SK-N-SH treated with all-trans-retinoic acid at 6 μM for 48 hours (cell line): ENCODE data around the gene MVB12B.

Experiments
- ISL1 ChIP-seq: fragments of 250-450 bp; sonication (Bioruptor Pico); IDR thresholded peaks from 2 replicates; pipeline ENCODE4 v2.1.2; 2022; ENCODE audit warnings: mild to moderate bottlenecking, moderate library complexity
- TF ChIP-seq, protein P1 (sequence below): fragments of 250-450 bp; sonication (Bioruptor Pico); IDR thresholded peaks from 2 replicates; pipeline ENCODE4 v1.8.0; 2020; ENCODE audit warnings: mild to moderate bottlenecking, moderate library complexity, borderline replicate concordance
- TF ChIP-seq, protein P2 (sequence below): fragments of 250-450 bp; sonication (Bioruptor Pico); IDR thresholded peaks from 2 replicates; pipeline ENCODE4 v1.8.0; 2021; ENCODE audit warnings: low read depth, mild to moderate bottlenecking, moderate library complexity, borderline replicate concordance
- TF ChIP-seq, protein P3 (sequence below): fragments of 250-450 bp; sonication (Bioruptor Pico); IDR thresholded peaks from 2 replicates; pipeline ENCODE4 v1.5.0; 2020; ENCODE audit warnings: mild to moderate bottlenecking, moderate library complexity

DNA sequence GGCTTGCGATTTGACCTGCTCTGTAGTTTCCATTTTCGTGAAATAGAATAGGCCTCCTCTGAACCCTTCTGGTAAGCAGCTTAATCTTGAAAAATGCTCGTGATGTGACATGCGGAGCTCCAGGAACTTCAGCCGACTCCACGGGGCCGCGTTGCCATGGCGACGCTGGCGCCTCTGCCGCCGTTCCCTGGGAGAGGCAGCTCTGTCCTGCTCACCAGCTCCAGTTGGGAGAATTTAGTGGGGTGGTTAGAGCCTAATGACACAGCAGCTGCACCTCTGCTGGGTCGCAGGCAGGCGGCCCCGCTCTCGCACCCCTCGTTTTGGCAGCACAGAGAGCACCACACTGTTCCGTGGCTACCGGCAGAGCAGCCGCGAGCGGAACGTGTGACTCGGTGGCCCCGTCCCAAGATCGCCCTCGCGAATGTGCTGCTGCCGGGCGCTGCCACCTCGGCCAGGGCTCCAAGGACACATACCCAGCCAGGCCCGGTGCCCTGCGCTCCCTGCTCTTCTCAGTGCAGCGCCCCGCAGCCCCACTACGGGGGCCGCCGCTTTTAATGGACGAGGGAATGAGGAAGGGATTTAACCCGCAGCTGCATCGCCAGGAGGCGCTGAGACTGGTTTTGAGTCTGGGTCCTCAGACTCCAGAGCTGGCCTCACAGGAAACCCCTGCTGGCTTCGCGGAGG is 155.9 kb downstream of the MVB12B start:
- TF ChIP-seq, protein P1, sequence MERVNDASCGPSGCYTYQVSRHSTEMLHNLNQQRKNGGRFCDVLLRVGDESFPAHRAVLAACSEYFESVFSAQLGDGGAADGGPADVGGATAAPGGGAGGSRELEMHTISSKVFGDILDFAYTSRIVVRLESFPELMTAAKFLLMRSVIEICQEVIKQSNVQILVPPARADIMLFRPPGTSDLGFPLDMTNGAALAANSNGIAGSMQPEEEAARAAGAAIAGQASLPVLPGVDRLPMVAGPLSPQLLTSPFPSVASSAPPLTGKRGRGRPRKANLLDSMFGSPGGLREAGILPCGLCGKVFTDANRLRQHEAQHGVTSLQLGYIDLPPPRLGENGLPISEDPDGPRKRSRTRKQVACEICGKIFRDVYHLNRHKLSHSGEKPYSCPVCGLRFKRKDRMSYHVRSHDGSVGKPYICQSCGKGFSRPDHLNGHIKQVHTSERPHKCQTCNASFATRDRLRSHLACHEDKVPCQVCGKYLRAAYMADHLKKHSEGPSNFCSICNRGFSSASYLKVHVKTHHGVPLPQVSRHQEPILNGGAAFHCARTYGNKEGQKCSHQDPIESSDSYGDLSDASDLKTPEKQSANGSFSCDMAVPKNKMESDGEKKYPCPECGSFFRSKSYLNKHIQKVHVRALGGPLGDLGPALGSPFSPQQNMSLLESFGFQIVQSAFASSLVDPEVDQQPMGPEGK, result no peak
- TF ChIP-seq, protein P2, sequence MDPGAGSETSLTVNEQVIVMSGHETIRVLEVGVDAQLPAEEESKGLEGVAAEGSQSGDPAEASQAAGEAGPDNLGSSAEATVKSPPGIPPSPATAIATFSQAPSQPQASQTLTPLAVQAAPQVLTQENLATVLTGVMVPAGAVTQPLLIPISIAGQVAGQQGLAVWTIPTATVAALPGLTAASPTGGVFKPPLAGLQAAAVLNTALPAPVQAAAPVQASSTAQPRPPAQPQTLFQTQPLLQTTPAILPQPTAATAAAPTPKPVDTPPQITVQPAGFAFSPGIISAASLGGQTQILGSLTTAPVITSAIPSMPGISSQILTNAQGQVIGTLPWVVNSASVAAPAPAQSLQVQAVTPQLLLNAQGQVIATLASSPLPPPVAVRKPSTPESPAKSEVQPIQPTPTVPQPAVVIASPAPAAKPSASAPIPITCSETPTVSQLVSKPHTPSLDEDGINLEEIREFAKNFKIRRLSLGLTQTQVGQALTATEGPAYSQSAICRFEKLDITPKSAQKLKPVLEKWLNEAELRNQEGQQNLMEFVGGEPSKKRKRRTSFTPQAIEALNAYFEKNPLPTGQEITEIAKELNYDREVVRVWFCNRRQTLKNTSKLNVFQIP (CRISPR knock-in tag), result no peak
- TF ChIP-seq ISL1, result no peak
- TF ChIP-seq, protein P3, sequence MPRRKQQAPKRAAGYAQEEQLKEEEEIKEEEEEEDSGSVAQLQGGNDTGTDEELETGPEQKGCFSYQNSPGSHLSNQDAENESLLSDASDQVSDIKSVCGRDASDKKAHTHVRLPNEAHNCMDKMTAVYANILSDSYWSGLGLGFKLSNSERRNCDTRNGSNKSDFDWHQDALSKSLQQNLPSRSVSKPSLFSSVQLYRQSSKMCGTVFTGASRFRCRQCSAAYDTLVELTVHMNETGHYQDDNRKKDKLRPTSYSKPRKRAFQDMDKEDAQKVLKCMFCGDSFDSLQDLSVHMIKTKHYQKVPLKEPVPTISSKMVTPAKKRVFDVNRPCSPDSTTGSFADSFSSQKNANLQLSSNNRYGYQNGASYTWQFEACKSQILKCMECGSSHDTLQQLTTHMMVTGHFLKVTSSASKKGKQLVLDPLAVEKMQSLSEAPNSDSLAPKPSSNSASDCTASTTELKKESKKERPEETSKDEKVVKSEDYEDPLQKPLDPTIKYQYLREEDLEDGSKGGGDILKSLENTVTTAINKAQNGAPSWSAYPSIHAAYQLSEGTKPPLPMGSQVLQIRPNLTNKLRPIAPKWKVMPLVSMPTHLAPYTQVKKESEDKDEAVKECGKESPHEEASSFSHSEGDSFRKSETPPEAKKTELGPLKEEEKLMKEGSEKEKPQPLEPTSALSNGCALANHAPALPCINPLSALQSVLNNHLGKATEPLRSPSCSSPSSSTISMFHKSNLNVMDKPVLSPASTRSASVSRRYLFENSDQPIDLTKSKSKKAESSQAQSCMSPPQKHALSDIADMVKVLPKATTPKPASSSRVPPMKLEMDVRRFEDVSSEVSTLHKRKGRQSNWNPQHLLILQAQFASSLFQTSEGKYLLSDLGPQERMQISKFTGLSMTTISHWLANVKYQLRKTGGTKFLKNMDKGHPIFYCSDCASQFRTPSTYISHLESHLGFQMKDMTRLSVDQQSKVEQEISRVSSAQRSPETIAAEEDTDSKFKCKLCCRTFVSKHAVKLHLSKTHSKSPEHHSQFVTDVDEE (CRISPR knock-in tag), result no peak
